ENCODE results near the gene ENTPD2. TPM values are rescaled to one million over a fixed set of nuclear protein-coding genes. Genes with fewer than 3 reads are reported as not detected.
A peak's percentile ranks its signal among the peaks of the same experiment; 100 is the strongest.

ENTPD2 gene
- total and polyA plus RNA-seq, 11 donors = 0.50 to 2.9 (median 1.2) TPM

- DNase-seq (no peak), ATAC-seq (no peak)
- intact Hi-C loops (cut with DNase I) = no loop called here
- no peaks in the 10 kb centered on the region for H3K27me3 ChIP-seq
- H3K36me3 ChIP-seq = peaks cover 0 to 50% (median 40%) of the 10 kb centered on the region in 9 donors
- H3K9me3 ChIP-seq = no peaks in the 10 kb centered on the region
- H3K27ac ChIP-seq = no peak overlapping the region
- H3K4me1 ChIP-seq = peaks cover 0 to 32% (median 11%) of the 10 kb centered on the region in 12 donors
- WGBS, 4 donors = 89 to 94% (median 91%) methylated on average over 9 to 13 of the region's 13 CpGs
- H3K4me3 ChIP-seq = no peak overlapping the region
- TF ChIP-seq, protein P1, sequence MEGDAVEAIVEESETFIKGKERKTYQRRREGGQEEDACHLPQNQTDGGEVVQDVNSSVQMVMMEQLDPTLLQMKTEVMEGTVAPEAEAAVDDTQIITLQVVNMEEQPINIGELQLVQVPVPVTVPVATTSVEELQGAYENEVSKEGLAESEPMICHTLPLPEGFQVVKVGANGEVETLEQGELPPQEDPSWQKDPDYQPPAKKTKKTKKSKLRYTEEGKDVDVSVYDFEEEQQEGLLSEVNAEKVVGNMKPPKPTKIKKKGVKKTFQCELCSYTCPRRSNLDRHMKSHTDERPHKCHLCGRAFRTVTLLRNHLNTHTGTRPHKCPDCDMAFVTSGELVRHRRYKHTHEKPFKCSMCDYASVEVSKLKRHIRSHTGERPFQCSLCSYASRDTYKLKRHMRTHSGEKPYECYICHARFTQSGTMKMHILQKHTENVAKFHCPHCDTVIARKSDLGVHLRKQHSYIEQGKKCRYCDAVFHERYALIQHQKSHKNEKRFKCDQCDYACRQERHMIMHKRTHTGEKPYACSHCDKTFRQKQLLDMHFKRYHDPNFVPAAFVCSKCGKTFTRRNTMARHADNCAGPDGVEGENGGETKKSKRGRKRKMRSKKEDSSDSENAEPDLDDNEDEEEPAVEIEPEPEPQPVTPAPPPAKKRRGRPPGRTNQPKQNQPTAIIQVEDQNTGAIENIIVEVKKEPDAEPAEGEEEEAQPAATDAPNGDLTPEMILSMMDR (IDR thresholded peaks at IDR 0.05) = no peak
- TF ChIP-seq POLR2A (IDR thresholded peaks at IDR 0.05) = no peak
Measured at GRCh38 chr9:137079401-137079787, 25.5 kb upstream of the ENTPD2 start.

DNA sequence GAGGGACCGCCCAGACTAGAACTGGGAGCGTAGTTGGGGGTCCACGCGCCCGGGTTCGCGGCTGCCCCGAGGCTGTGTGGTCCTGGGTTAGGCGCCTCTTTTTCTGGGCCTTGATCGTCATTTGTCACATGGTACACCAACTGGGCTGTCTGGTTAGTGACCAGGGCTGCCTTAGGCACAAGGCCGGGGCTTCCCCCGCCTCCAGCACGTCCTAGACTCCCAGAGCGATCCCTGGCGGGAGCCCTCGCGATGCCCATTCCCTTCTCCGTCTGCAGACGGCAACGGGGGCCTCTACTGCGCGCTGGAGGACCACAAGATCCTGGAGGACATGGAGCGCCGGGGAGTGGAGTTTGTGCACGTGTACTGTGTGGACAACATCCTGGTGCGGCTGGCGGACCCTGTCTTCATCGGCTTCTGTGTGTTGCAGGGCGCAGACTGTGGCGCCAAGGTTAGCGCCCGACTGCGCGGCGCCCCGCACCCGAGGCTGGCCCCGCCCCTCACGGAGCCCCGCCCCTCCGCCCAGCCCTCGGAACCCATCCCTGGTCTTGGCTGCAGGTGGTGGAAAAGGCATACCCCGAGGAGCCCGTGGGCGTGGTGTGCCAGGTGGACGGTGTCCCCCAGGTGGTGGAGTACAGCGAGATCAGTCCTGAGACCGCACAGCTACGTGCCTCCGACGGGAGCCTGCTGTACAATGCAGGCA, 25.0 kb upstream of the ENTPD2 start:
- TF ChIP-seq POLR2A (IDR thresholded peaks at IDR 0.05) = no peak
- TF ChIP-seq, protein P1 (IDR thresholded peaks at IDR 0.05) = no peak
- H3K36me3 ChIP-seq = peaks cover 0 to 50% (median 40%) of the 10 kb centered on the region in 9 donors
- peak overlapping the region in 8 of 12 donors; percentile 60 to 85 (median 76) for H3K4me3 ChIP-seq

GRCh38 chr9:137077758-137078693, 24.2 kb upstream of the ENTPD2 start:
- ATAC-seq = peak in 3 of 4 donors; percentile 14 to 17 (median 17)
- Histone ChIP-seq H3K4me3 (peak overlapping the region; percentile 57 to 85 (median 70)), H3K9me3 (no peaks in the 10 kb centered on the region), H3K27ac (peak overlapping the region in 8 of 12 donors; percentile 22 to 83 (median 62)), H3K4me1 (peaks cover 0 to 38% (median 11%) of the 10 kb centered on the region in 12 donors), H3K27me3 (no peaks in the 10 kb centered on the region), H3K36me3 (peaks cover 0 to 48% (median 39%) of the 10 kb centered on the region in 9 donors)
- TF ChIP-seq, protein P1 (IDR thresholded peaks at IDR 0.05) = no peak
- no peak for TF ChIP-seq POLR2A (IDR thresholded peaks at IDR 0.05)
- WGBS, 4 donors = 16 to 27% (median 20%) methylated on average over 32 to 76 of the region's 76 CpGs
- DNase-seq = peak in 1 of 5 donors; percentile 77
- intact Hi-C loops (cut with DNase I) = no loop called here

More for the DNA sequence above, 25.0 kb upstream of the ENTPD2 start:
- Histone ChIP-seq H3K27me3 (no peaks in the 10 kb centered on the region), H3K27ac (peak overlapping the region in 1 of 12 donors; percentile 76), H3K4me1 (peaks cover 0 to 32% (median 11%) of the 10 kb centered on the region in 12 donors), H3K9me3 (no peaks in the 10 kb centered on the region)
- DNase-seq (no peak), ATAC-seq (no peak)
- intact Hi-C loops (cut with DNase I) = no loop called here
- WGBS, 4 donors = 73 to 83% (median 76%) methylated on average over 13 to 51 of the region's 51 CpGs
